HepG2 (cell line): Measurements from ENCODE around the gene WDR54. TPM values are rescaled to one million over a fixed set of nuclear protein-coding genes. Genes with fewer than 3 reads are reported as not detected.

ENCODE experiments used
- AFF4 ChIP-seq: sonication (generic); formaldehyde crosslinking; IDR thresholded peaks from 2 replicates; pipeline ENCODE4 v1.4.0; 2020; ENCODE audit warnings: missing genetic modification reagents
- ARHGAP35 ChIP-seq: sonication (generic); formaldehyde crosslinking; IDR thresholded peaks from 2 replicates; pipeline ENCODE4 v1.9.0; 2022; ENCODE audit warnings: mild to moderate bottlenecking, inconsistent platforms, moderate library complexity, missing genetic modification reagents, borderline replicate concordance
- ISX ChIP-seq: sonication (generic); formaldehyde crosslinking; conservative IDR thresholded peaks from 2 replicates; pipeline ENCODE4 v1.5.0; 2020; ENCODE audit warnings: missing genetic modification reagents
- JUN ChIP-seq: sonication (generic); formaldehyde crosslinking; IDR thresholded peaks from 2 replicates; pipeline ENCODE4 v1.4.0; 2020; ENCODE audit warnings: mild to moderate bottlenecking, missing genetic modification reagents
- NCOA1 ChIP-seq: sonication (generic); formaldehyde crosslinking; IDR thresholded peaks from 2 replicates; pipeline ENCODE4 v1.9.0; 2021; ENCODE audit warnings: missing genetic modification reagents
- NFE2L2 ChIP-seq: fragments of 150-350 bp; IDR thresholded peaks from 2 replicates; pipeline ENCODE4 v1.6.1; 2014; ENCODE audit warnings: low read length
- RAD21 ChIP-seq: fragments of 450-650 bp; formaldehyde crosslinking; IDR thresholded peaks from 2 replicates; pipeline ENCODE4 v1.5.0; 2020; ENCODE audit warnings: mild to moderate bottlenecking
- SCMH1 ChIP-seq: sonication (generic); formaldehyde crosslinking; IDR thresholded peaks from 2 replicates; pipeline ENCODE4 v1.9.0; 2021; ENCODE audit warnings: missing genetic modification reagents, mild to moderate bottlenecking, borderline replicate concordance
- TBX2 ChIP-seq: sonication (generic); formaldehyde crosslinking; IDR thresholded peaks from 2 replicates; pipeline ENCODE4 v1.5.0; 2020; ENCODE audit warnings: missing genetic modification reagents, mild to moderate bottlenecking, borderline replicate concordance
- TP53 ChIP-seq: sonication (generic); formaldehyde crosslinking; conservative IDR thresholded peaks from 2 replicates; pipeline ENCODE4 v1.4.0; 2020; ENCODE audit warnings: missing genetic modification reagents
- XBP1 ChIP-seq: sonication (generic); formaldehyde crosslinking; IDR thresholded peaks from 2 replicates; pipeline ENCODE4 v1.5.0; 2020; ENCODE audit warnings: missing genetic modification reagents
- ZFX ChIP-seq: sonication (generic); formaldehyde crosslinking; IDR thresholded peaks from 2 replicates; pipeline ENCODE4 v1.4.0; 2020; ENCODE audit warnings: mild to moderate bottlenecking, low read depth, missing genetic modification reagents, moderate library complexity
- ZNF276 ChIP-seq: sonication (generic); formaldehyde crosslinking; IDR thresholded peaks from 2 replicates; pipeline ENCODE4 v1.4.0; 2020; ENCODE audit warnings: mild to moderate bottlenecking, low read depth, missing genetic modification reagents
- ZNF33B ChIP-seq: sonication (generic); formaldehyde crosslinking; IDR thresholded peaks from 2 replicates; pipeline ENCODE4 v1.5.1; 2020; ENCODE audit warnings: mild to moderate bottlenecking, missing genetic modification reagents
- ZNF691 ChIP-seq: sonication (generic); formaldehyde crosslinking; IDR thresholded peaks from 2 replicates; pipeline ENCODE4 v1.4.0; 2020; ENCODE audit warnings: missing genetic modification reagents, low read depth, mild to moderate bottlenecking, borderline replicate concordance
- ZNF782 ChIP-seq: sonication (generic); formaldehyde crosslinking; IDR thresholded peaks from 2 replicates; pipeline ENCODE4 v1.4.0; 2020; ENCODE audit warnings: missing genetic modification reagents, mild to moderate bottlenecking, borderline replicate concordance
- ZSCAN21 ChIP-seq: sonication (generic); formaldehyde crosslinking; IDR thresholded peaks from 2 replicates; pipeline ENCODE4 v1.8.0; 2022; ENCODE audit warnings: mild to moderate bottlenecking, missing genetic modification reagents, moderate library complexity, borderline replicate concordance
- ZSCAN30 ChIP-seq: sonication (generic); formaldehyde crosslinking; IDR thresholded peaks from 2 replicates; pipeline ENCODE4 v1.5.0; 2020; ENCODE audit warnings: mild to moderate bottlenecking, missing genetic modification reagents
- polyA plus RNA-seq, 8 experiments: library from polyadenylated mRNA; depleted of rRNA in 3 of 8; stranded (reverse) in 7 of 8; unstranded in 1 of 8; fragments of >200 nt; fragmentation: Illumina TruSeq in 4 of 8; extraction: Trizol in 4 of 8; gene quantifications; 2 replicates each; pipeline versions ENCODE4 v1.2.1 to v1.2.3, GENCODE V29; 2011 to 2016; ENCODE audit warnings: low read depth in 4 of 8, missing spikeins in 1 of 8, mixed read lengths in 1 of 8; ENCODE audit not compliant: insufficient read depth in 1 of 8
- total RNA-seq, 5 experiments: library from RNA; depleted of rRNA; stranded (reverse); fragments of >200 nt; fragmentation: Illumina TruSeq; extraction: Trizol; gene quantifications; 2 replicates each; pipeline ENCODE4 v1.2.3, GENCODE V29; 2016; ENCODE audit warnings: low read depth in 1 of 5
- TF ChIP-seq, protein P1 (sequence below): sonication (generic); formaldehyde crosslinking; IDR thresholded peaks from 2 replicates; pipeline ENCODE4 v1.5.1; 2020; ENCODE audit warnings: missing genetic modification reagents, mild to moderate bottlenecking, borderline replicate concordance

The WDR54 gene
- total and polyA plus RNA-seq, 2 of the 13 experiments (the other 11 are each of a cell fraction or from before 2014, with no cell fraction given), result 2.0 to 17.3 TPM

DNA sequence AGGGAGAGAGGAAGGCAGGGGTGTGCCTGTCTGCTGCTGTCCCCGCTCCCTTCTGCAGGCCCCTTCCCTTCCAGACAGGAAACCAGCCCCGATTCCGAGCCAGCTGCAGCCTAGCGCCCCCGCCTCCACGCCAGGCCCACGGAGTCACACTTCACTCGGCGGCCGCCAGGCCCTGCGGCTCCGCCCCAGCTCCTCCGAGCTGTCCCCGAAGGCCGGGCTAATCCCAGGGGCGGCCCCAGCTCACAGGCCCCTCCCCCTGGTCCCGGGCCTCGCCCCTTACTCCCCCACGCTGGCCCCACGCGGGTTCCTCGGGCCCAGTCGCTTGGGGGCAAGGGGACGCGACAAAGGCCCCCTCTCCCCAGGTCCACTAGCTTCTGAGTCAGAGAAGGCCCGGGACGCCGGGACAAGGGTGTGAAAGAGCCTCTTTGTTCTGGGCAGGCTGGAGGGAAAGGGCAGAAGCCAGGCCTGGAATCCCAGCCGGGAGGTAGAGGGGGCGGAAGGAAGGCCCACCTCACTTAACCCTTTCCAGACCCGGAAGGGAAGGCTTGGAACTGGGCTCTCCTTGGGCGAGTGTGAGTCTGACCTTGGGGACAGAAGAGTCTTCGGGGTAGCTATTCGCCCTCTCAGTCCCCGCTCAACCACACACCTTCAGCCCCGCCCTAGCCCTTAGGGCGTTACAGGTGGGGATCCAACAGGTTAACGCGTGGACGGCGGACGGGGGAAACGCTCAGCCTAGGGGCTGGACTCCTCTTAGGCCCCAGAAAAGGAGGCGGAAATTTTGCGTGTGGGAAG lies 19.0 kb downstream of the WDR54 start (continued):
- peak; percentile 82; the same call in 1 of the 2 replicates for TF ChIP-seq JUN (CRISPR knock-in tag)
- peak; percentile 93 for TF ChIP-seq ZSCAN21 (CRISPR knock-in tag)
- peak; percentile 87 for TF ChIP-seq ZNF276 (CRISPR knock-in tag)
- TF ChIP-seq ARHGAP35 (CRISPR knock-in tag), result peak; percentile 77; the same call in 1 of the 2 replicates
- peak; percentile 92; the same call in 1 of the 2 replicates for TF ChIP-seq ZNF33B (CRISPR knock-in tag)
- peak; percentile 95 for TF ChIP-seq ZNF691 (CRISPR knock-in tag)
- peak; percentile 69; the same call in 1 of the 2 replicates for TF ChIP-seq AFF4 (CRISPR knock-in tag)
- peak; percentile 40; the same call in 1 of the 2 replicates for TF ChIP-seq ZNF782
- peak; percentile 66 for TF ChIP-seq RAD21 (CRISPR knock-in tag)
- TF ChIP-seq ZSCAN30 (CRISPR knock-in tag), result peak; percentile 86; the same call in 1 of the 2 replicates
- TF ChIP-seq TP53 (CRISPR knock-in tag), result peak; percentile 81; the same call in 1 of the 2 replicates
- no peak for TF ChIP-seq NFE2L2
- TF ChIP-seq SCMH1, result no peak
- peak; percentile 90 for TF ChIP-seq TBX2 (CRISPR knock-in tag)
- TF ChIP-seq ISX, result no peak; the same call in 1 of the 2 replicates
- TF ChIP-seq NCOA1 (CRISPR knock-in tag), result peak; percentile 94
- TF ChIP-seq, protein P1, sequence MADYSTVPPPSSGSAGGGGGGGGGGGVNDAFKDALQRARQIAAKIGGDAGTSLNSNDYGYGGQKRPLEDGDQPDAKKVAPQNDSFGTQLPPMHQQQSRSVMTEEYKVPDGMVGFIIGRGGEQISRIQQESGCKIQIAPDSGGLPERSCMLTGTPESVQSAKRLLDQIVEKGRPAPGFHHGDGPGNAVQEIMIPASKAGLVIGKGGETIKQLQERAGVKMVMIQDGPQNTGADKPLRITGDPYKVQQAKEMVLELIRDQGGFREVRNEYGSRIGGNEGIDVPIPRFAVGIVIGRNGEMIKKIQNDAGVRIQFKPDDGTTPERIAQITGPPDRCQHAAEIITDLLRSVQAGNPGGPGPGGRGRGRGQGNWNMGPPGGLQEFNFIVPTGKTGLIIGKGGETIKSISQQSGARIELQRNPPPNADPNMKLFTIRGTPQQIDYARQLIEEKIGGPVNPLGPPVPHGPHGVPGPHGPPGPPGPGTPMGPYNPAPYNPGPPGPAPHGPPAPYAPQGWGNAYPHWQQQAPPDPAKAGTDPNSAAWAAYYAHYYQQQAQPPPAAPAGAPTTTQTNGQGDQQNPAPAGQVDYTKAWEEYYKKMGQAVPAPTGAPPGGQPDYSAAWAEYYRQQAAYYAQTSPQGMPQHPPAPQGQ (CRISPR knock-in tag), result no peak
- peak; percentile 99 for TF ChIP-seq ZFX (CRISPR knock-in tag)
- 0 out of 2 replicates have a peak, but pooled peaks have one; percentile 35 for TF ChIP-seq XBP1 (CRISPR knock-in tag)
